ENCODE measurements around the gene ADAMTS14. TPM values are rescaled to one million over a fixed set of nuclear protein-coding genes. Genes with fewer than 3 reads are reported as not detected.

The ADAMTS14 gene
- total RNA-seq, 2 experiments from 2014 or later: 0.05 TPM; not detected in 1

DNA sequence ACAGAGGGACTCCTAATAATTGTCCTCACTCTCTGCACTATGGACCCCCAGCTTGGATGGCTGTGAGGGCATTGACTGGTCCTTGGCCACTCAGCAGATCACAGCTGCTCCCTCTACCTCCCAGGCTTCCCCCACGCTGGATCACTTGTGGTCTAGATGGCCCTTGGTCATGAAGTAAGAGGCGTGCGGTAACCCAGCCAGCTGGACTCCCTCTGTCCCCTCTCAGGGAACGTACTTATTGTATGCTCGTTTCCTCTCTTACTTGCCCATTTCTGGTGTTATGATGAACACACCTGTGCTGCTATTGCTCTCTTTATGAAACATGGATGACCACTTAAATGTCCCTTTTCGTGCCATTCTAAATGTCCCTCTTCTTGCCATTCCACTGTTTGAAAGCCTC lies 19.3 kb downstream of the ADAMTS14 start:
- no peak overlapping the region for H3K4me3 Mint-ChIP-seq
- ChIA-PET CTCF (no interaction called here), POLR2A (no interaction called here)
- H3K27ac Mint-ChIP-seq: no peak overlapping the region
- no peaks in the 10 kb centered on the region for H3K4me1 Mint-ChIP-seq (ENCODE audit: low read depth)
- H3K27me3 Mint-ChIP-seq (ENCODE audit: low read depth): peaks cover 11% of the 10 kb centered on the region
- H3K9me3 Mint-ChIP-seq (ENCODE audit: insufficient read depth): no peaks in the 10 kb centered on the region
- ATAC-seq (no peak), DNase-seq (no peak)
- no peaks in the 10 kb centered on the region for H3K36me3 Mint-ChIP-seq (ENCODE audit: low read depth)

GRCh38 chr10:70692043-70692603 lies 19.8 kb downstream of the ADAMTS14 start:
- Mint-ChIP-seq H3K27me3 (ENCODE audit: low read depth) (peaks cover 11% of the 10 kb centered on the region), H3K4me3 (no peak overlapping the region), H3K9me3 (ENCODE audit: insufficient read depth) (no peaks in the 10 kb centered on the region), H3K27ac (no peak overlapping the region), H3K36me3 (ENCODE audit: low read depth) (no peaks in the 10 kb centered on the region), H3K4me1 (ENCODE audit: low read depth) (no peaks in the 10 kb centered on the region)
- ChIA-PET POLR2A (no interaction called here), CTCF (no interaction called here)
- DNase-seq (no peak), ATAC-seq (no peak)

- POLR2A ChIA-PET: no interaction called here
- Mint-ChIP-seq H3K27me3 (ENCODE audit: low read depth) (peaks cover 11% of the 10 kb centered on the region), H3K27ac (no peak overlapping the region), H3K4me1 (ENCODE audit: low read depth) (no peaks in the 10 kb centered on the region), H3K9me3 (ENCODE audit: insufficient read depth) (no peaks in the 10 kb centered on the region), H3K4me3 (no peak overlapping the region), H3K36me3 (ENCODE audit: low read depth) (no peaks in the 10 kb centered on the region)
- ATAC-seq (no peak), DNase-seq (no peak)
- CTCF ChIA-PET: no interaction called here
Observed at GRCh38 chr10:70693619-70694335, 21.5 kb downstream of the ADAMTS14 start.

- Mint-ChIP-seq H3K4me3 (no peak overlapping the region), H3K4me1 (ENCODE audit: low read depth) (no peaks in the 10 kb centered on the region), H3K9me3 (ENCODE audit: insufficient read depth) (no peaks in the 10 kb centered on the region), H3K27me3 (ENCODE audit: low read depth) (peaks cover 11% of the 10 kb centered on the region), H3K36me3 (ENCODE audit: low read depth) (no peaks in the 10 kb centered on the region), H3K27ac (no peak overlapping the region)
- ATAC-seq: no peak
- ChIA-PET CTCF (no interaction called here), POLR2A (no interaction called here)
- DNase-seq: no peak
Observed at GRCh38 chr10:70694418-70695141, 22.3 kb downstream of the ADAMTS14 start.

GRCh38 chr10:70695241-70696030 lies 23.1 kb downstream of the ADAMTS14 start:
- CTCF ChIA-PET: no interaction called here
- H3K27ac Mint-ChIP-seq: no peak overlapping the region
- ATAC-seq: no peak

GRCh38 chr10:70698211-70698610 lies 25.9 kb downstream of the ADAMTS14 start:
- Mint-ChIP-seq H3K27me3 (ENCODE audit: low read depth) (no peaks in the 10 kb centered on the region), H3K4me3 (no peak overlapping the region), H3K9me3 (ENCODE audit: insufficient read depth) (no peaks in the 10 kb centered on the region), H3K27ac (no peak overlapping the region), H3K36me3 (ENCODE audit: low read depth) (no peaks in the 10 kb centered on the region), H3K4me1 (ENCODE audit: low read depth) (no peaks in the 10 kb centered on the region)
- CTCF ChIA-PET: no interaction called here
- no peak for ATAC-seq
- POLR2A ChIA-PET: no interaction called here
- no peak for DNase-seq

More at GRCh38 chr10:70695241-70696030, 23.1 kb downstream of the ADAMTS14 start:
- no peak for DNase-seq
- no peaks in the 10 kb centered on the region for H3K9me3 Mint-ChIP-seq (ENCODE audit: insufficient read depth)
- H3K4me1 Mint-ChIP-seq (ENCODE audit: low read depth): no peaks in the 10 kb centered on the region
- POLR2A ChIA-PET: interaction anchor here (0.5 to 1.5 kb wide), 2 partner anchors 124 to 1414 kb away, joined by 3 read pairs; no protein-coding TSS in a partner anchor
- no peaks in the 10 kb centered on the region for H3K36me3 Mint-ChIP-seq (ENCODE audit: low read depth)
- H3K4me3 Mint-ChIP-seq: no peak overlapping the region
- H3K27me3 Mint-ChIP-seq (ENCODE audit: low read depth): peaks cover 11% of the 10 kb centered on the region

GRCh38 chr10:70699063-70699658 lies 26.9 kb downstream of the ADAMTS14 start:
- Mint-ChIP-seq H3K27me3 (ENCODE audit: low read depth) (no peaks in the 10 kb centered on the region), H3K4me1 (ENCODE audit: low read depth) (no peaks in the 10 kb centered on the region), H3K36me3 (ENCODE audit: low read depth) (no peaks in the 10 kb centered on the region), H3K9me3 (ENCODE audit: insufficient read depth) (no peaks in the 10 kb centered on the region), H3K27ac (no peak overlapping the region), H3K4me3 (no peak overlapping the region)
- ATAC-seq (no peak), DNase-seq (no peak)
- ChIA-PET CTCF (no interaction called here), POLR2A (no interaction called here)

- Mint-ChIP-seq H3K27me3 (ENCODE audit: low read depth) (no peaks in the 10 kb centered on the region), H3K9me3 (ENCODE audit: insufficient read depth) (no peaks in the 10 kb centered on the region), H3K4me3 (no peak overlapping the region), H3K4me1 (ENCODE audit: low read depth) (no peaks in the 10 kb centered on the region), H3K36me3 (ENCODE audit: low read depth) (no peaks in the 10 kb centered on the region), H3K27ac (no peak overlapping the region)
- ChIA-PET CTCF (no interaction called here), POLR2A (no interaction called here)
- ATAC-seq (no peak), DNase-seq (no peak)
Observed at GRCh38 chr10:70699659-70700174, 27.4 kb downstream of the ADAMTS14 start.

DNA sequence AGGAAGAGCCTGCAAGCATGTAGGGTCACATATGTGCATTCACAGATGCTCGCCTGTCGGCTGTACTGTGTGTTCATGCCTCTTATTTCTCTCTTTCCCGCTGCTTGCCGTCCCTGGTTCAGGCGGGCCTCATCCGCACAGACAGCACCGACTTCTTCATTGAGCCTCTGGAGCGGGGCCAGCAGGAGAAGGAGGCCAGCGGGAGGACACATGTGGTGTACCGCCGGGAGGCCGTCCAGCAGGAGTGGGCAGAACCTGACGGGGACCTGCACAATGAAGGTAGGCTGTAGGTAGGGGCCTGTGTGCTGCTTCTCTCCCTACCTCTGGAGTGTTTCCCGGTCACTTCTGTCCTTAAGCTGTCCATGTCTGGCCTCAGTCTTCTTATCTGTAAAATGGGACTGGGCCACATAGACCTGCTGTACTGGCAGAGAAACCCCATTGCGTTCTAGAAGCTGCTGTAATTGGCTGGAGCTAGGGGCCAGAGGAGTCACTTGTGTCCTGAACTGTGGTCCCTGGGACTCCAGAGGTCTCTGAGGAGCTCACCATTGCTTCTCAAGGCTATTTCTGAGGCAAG lies 30.0 kb downstream of the ADAMTS14 start:
- DNase-seq (no peak), ATAC-seq (no peak)
- POLR2A ChIA-PET: no interaction called here
- CTCF ChIA-PET: no interaction called here
- Mint-ChIP-seq H3K27ac (no peak overlapping the region), H3K36me3 (ENCODE audit: low read depth) (no peaks in the 10 kb centered on the region), H3K9me3 (ENCODE audit: insufficient read depth) (no peaks in the 10 kb centered on the region), H3K4me1 (ENCODE audit: low read depth) (no peaks in the 10 kb centered on the region), H3K27me3 (ENCODE audit: low read depth) (peaks cover 3% of the 10 kb centered on the region), H3K4me3 (no peak overlapping the region)

DNA sequence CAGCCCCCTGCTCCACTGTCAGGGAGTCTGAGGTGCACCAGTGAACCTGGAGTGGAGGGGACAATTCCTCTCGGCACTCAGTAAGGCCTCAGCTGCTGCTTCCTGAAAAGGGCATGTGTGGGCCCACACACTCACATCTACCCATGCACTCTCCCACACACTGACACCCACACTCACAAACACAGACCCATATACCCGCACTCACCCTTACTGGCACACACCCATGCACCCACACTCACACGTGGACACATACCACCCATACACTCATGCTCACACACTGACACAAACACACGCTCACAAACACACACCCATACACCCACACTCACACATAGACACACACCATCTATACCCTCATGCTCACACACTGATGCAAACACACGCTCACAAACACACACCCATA lies 31.9 kb downstream of the ADAMTS14 start:
- Mint-ChIP-seq H3K36me3 (ENCODE audit: low read depth) (no peaks in the 10 kb centered on the region), H3K9me3 (ENCODE audit: insufficient read depth) (no peaks in the 10 kb centered on the region), H3K4me1 (ENCODE audit: low read depth) (no peaks in the 10 kb centered on the region), H3K27me3 (ENCODE audit: low read depth) (peaks cover 3% of the 10 kb centered on the region), H3K4me3 (no peak overlapping the region), H3K27ac (no peak overlapping the region)
- POLR2A ChIA-PET: no interaction called here
- CTCF ChIA-PET: no interaction called here
- DNase-seq (no peak), ATAC-seq (no peak)

DNA sequence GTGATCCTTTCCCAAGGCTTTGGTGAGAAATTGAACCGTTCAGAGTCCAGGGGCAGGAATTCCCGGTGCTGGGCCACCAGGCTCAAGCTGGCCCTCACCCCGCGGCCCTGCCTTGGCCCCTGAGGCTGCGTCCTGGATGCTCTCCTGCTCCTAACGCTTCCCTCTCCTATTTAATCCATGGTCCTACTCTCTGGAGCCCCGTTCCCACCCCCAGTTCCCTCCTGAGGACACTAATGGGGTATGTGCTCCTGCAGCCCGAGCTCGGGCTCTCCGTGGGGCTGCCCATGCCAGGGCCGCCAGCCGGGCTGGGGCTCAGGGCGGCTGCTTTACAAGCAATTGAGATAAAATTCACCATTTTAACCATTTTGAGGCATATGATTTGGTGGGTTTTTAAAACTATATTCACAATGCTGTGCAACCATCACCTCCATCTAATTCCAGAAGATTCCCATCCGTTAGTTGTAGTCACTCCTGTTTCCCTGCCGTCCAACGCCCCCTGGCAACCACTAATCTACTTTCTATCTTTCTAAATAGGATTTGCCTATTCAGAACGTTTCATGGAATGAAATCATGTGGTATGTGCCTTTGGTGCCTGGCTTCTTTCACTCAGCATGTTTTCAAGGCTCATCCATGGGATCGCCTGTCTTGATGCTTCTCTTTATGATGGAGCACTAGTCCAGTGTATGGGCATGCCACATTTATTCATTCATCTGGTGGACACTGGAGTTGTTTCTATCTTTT lies 33.0 kb downstream of the ADAMTS14 start:
- Mint-ChIP-seq H3K36me3 (ENCODE audit: low read depth) (no peaks in the 10 kb centered on the region), H3K9me3 (ENCODE audit: insufficient read depth) (no peaks in the 10 kb centered on the region), H3K4me3 (no peak overlapping the region), H3K4me1 (ENCODE audit: low read depth) (no peaks in the 10 kb centered on the region), H3K27me3 (ENCODE audit: low read depth) (peaks cover 3% of the 10 kb centered on the region), H3K27ac (no peak overlapping the region)
- ChIA-PET CTCF (no interaction called here), POLR2A (no interaction called here)
- no peak for DNase-seq
- ATAC-seq: no peak
